Measurements from ENCODE around the gene ERF. TPM values are rescaled to one million over a fixed set of nuclear protein-coding genes. Genes with fewer than 3 reads are reported as not detected.

ERF gene
- total RNA-seq, 1 experiment from 2014 or later: 17.0 TPM

GRCh38 chr19:42288881-42289555 lies 34.1 kb upstream of the ERF start:
- no peaks in the 10 kb centered on the region for H3K36me3 ChIP-seq (ENCODE audit: low read depth, low read length)
- ATAC-seq: no peak
- POLR2A ChIA-PET (ENCODE audit: unreplicated experiment): no interaction called here

GRCh38 chr19:42288387-42288786 lies 33.5 kb upstream of the ERF start:
- TF ChIP-seq CTCF (conservative IDR thresholded peaks at IDR 0.05; ENCODE audit: low read depth, low read length): no peak
- no peak for TF ChIP-seq EZH2 (IDR thresholded peaks at IDR 0.05; ENCODE audit: low read length, unreplicated experiment)
- TF ChIP-seq EZH2phosphoT487 (IDR thresholded peaks at IDR 0.05; ENCODE audit: borderline replicate concordance, low read length): no peak
- H4K20me1 ChIP-seq (ENCODE audit: low read length): no peaks in the 10 kb centered on the region
- intact Hi-C loops (cut with micrococcal nuclease): no loop called here
- no peaks in the 10 kb centered on the region for H3K27me3 ChIP-seq (ENCODE audit: low read length)
- ChIA-PET POLR2A (ENCODE audit: unreplicated experiment) (no interaction called here), CTCF (no interaction called here)
- no peak overlapping the region for H2AFZ ChIP-seq (ENCODE audit: low read length)
- no peak for ATAC-seq
- H3K9ac ChIP-seq (ENCODE audit: low read length): no peak overlapping the region
- BruUV-seq (replicated peaks): no TSS peak
- no peaks in the 10 kb centered on the region for H3K9me2 ChIP-seq (replicated peaks; ENCODE audit: low read length)
- H3K4me1 ChIP-seq (ENCODE audit: insufficient read depth, low read length): no peaks in the 10 kb centered on the region
- H3K27ac ChIP-seq (ENCODE audit: low read length): no peak overlapping the region
- H3F3A ChIP-seq (ENCODE audit: low read length, unreplicated experiment): no peaks in the 10 kb centered on the region
- no peaks in the 10 kb centered on the region for H3K79me2 ChIP-seq (ENCODE audit: low read length)
- no peak for DNase-seq
- no peak overlapping the region for H3K4me3 ChIP-seq (ENCODE audit: low read length)
- H3K36me3 ChIP-seq (ENCODE audit: low read depth, low read length): no peaks in the 10 kb centered on the region
- H3K9me3 ChIP-seq (ENCODE audit: low read length): no peaks in the 10 kb centered on the region
- H3K4me2 ChIP-seq (ENCODE audit: low read length): no peak overlapping the region

More at GRCh38 chr19:42288881-42289555, 34.1 kb upstream of the ERF start:
- no peaks in the 10 kb centered on the region for H3K4me1 ChIP-seq (ENCODE audit: insufficient read depth, low read length)
- no peak overlapping the region for H3K4me3 ChIP-seq (ENCODE audit: low read length)
- no peaks in the 10 kb centered on the region for H4K20me1 ChIP-seq (ENCODE audit: low read length)
- no peaks in the 10 kb centered on the region for H3K79me2 ChIP-seq (ENCODE audit: low read length)
- H3K27ac ChIP-seq (ENCODE audit: low read length): no peak overlapping the region
- no peaks in the 10 kb centered on the region for H3K9me2 ChIP-seq (replicated peaks; ENCODE audit: low read length)
- no peak overlapping the region for H3K4me2 ChIP-seq (ENCODE audit: low read length)
- H3K27me3 ChIP-seq (ENCODE audit: low read length): no peaks in the 10 kb centered on the region
- CTCF ChIA-PET: no interaction called here
- H3K9me3 ChIP-seq (ENCODE audit: low read length): no peaks in the 10 kb centered on the region
- intact Hi-C loops (cut with micrococcal nuclease): no loop called here
- no peak overlapping the region for H2AFZ ChIP-seq (ENCODE audit: low read length)
- no TSS peak for BruUV-seq (replicated peaks)
- TF ChIP-seq EZH2phosphoT487 (IDR thresholded peaks at IDR 0.05; ENCODE audit: borderline replicate concordance, low read length) (no peak), EZH2 (IDR thresholded peaks at IDR 0.05; ENCODE audit: low read length, unreplicated experiment) (no peak), CTCF (conservative IDR thresholded peaks at IDR 0.05; ENCODE audit: low read depth, low read length) (no peak)
- no peaks in the 10 kb centered on the region for H3F3A ChIP-seq (ENCODE audit: low read length, unreplicated experiment)
- no peak for DNase-seq
- no peak overlapping the region for H3K9ac ChIP-seq (ENCODE audit: low read length)

- BruUV-seq (replicated peaks): no TSS peak
- H3K36me3 ChIP-seq (ENCODE audit: low read depth, low read length): no peaks in the 10 kb centered on the region
- no peaks in the 10 kb centered on the region for H3K79me2 ChIP-seq (ENCODE audit: low read length)
- H4K20me1 ChIP-seq (ENCODE audit: low read length): no peaks in the 10 kb centered on the region
- no peak for TF ChIP-seq EZH2phosphoT487 (IDR thresholded peaks at IDR 0.05; ENCODE audit: borderline replicate concordance, low read length)
- TF ChIP-seq EZH2 (IDR thresholded peaks at IDR 0.05; ENCODE audit: low read length, unreplicated experiment): no peak
- no peak for TF ChIP-seq CTCF (conservative IDR thresholded peaks at IDR 0.05; ENCODE audit: low read depth, low read length)
- no peaks in the 10 kb centered on the region for H3K4me1 ChIP-seq (ENCODE audit: insufficient read depth, low read length)
- no peak overlapping the region for H3K4me2 ChIP-seq (ENCODE audit: low read length)
- no peaks in the 10 kb centered on the region for H3K9me2 ChIP-seq (replicated peaks; ENCODE audit: low read length)
- ATAC-seq (no peak), DNase-seq (no peak)
- no peak overlapping the region for H3K9ac ChIP-seq (ENCODE audit: low read length)
- no peak overlapping the region for H2AFZ ChIP-seq (ENCODE audit: low read length)
- POLR2A ChIA-PET (ENCODE audit: unreplicated experiment): no interaction called here
- no peak overlapping the region for H3K27ac ChIP-seq (ENCODE audit: low read length)
- intact Hi-C loops (cut with micrococcal nuclease): no loop called here
- H3K9me3 ChIP-seq (ENCODE audit: low read length): no peaks in the 10 kb centered on the region
- CTCF ChIA-PET: no interaction called here
- no peak overlapping the region for H3K4me3 ChIP-seq (ENCODE audit: low read length)
- no peaks in the 10 kb centered on the region for H3K27me3 ChIP-seq (ENCODE audit: low read length)
- no peaks in the 10 kb centered on the region for H3F3A ChIP-seq (ENCODE audit: low read length, unreplicated experiment)
Measured at GRCh38 chr19:42287827-42288107, 32.8 kb upstream of the ERF start.

Data from PC-3 (cell line).